SH-SY5Y (cell line): ENCODE measurements around the gene FXYD3.

ENCODE experiments used
- GATA2 ChIP-seq: IDR thresholded peaks from 2 replicates; pipeline ENCODE4 v1.6.1; 2011; ENCODE audit warnings: mild to moderate bottlenecking, low read depth, low read length
- GATA3 ChIP-seq: IDR thresholded peaks from 2 replicates; pipeline ENCODE4 v1.6.1; 2011; ENCODE audit warnings: low read depth, mild to moderate bottlenecking, low read length, moderate library complexity

DNA sequence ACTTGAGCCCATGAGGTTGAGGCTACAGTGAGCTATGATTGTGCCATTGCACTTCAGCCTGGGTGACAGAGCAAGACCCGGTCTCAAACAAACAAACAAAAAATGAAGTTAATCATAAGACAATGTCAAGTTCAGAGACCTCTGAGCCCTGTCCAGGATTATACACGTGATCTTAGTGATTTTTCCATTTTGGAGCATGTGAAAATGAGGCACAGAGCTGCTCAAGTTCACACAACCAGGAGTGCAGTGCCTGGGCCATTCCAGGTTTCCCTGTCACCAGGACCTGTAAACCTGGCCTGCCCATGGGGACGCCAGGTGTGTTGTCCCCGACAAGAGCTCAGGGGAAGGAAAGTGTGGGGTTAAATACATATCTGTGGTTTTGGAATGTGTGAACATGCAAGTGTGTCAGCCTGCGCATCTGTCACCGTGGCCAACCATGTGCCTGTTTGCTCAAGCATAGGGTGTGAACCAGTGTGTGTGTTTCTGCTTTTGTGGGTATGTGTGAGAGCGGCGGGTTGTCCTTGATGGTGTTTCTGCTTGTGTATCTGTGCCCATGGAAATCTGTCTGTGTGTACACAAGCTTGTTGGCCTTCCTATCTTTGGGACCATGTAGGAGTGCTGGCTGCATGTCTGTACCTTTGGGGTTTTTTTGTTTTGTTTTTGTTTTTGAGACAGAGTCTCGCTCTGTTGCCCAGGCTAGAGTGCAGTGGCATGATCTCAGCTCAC is 21.5 kb downstream of the FXYD3 start:
- TF ChIP-seq GATA3 (no peak), GATA2 (no peak)
